H1 (cell line): ENCODE data around the gene MSMP.

Experiments used
- POLR2A ChIP-seq, 2 experiments: IDR thresholded peaks; 1 replicate in 1 of 2; 2 replicates in 1 of 2; pipeline ENCODE4 v1.6.1; 2011; ENCODE audit warnings: low read depth in 2 of 2, low read length in 2 of 2, mild to moderate bottlenecking in 2 of 2; ENCODE audit errors: control extremely low read depth in 1 of 2
- TF ChIP-seq, protein P1 (sequence below), 3 experiments: IDR thresholded peaks; 1 replicate in 2 of 3; 2 replicates in 1 of 3; pipeline versions ENCODE4 v1.5.1 to v1.6.1; 2011; ENCODE audit warnings: low read length in 3 of 3, mild to moderate bottlenecking in 3 of 3, inconsistent platforms in 2 of 3, low read depth in 1 of 3, moderate library complexity in 1 of 3; ENCODE audit not compliant: insufficient read depth in 1 of 3; ENCODE audit errors: control extremely low read depth in 1 of 3

DNA sequence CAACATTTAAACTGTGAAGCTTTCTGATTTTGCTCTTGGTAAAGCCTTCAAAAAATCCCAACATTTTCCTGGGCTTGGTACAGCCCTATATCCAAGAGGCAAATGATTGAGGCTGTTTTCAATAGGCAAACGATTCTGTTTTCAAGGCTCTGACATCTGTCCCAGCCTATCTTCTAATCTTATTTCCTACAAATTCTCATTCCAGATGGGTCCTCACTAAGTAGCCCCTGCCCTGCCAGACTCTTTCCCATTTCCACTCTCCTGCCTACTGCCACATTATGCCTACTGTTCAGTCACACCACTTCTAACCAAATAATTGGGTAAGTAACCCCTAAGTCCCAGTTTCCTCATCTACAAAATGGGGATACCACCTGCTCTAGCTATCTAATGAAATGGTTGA, 8.5 kb downstream of the MSMP start:
- TF ChIP-seq, protein P1, sequence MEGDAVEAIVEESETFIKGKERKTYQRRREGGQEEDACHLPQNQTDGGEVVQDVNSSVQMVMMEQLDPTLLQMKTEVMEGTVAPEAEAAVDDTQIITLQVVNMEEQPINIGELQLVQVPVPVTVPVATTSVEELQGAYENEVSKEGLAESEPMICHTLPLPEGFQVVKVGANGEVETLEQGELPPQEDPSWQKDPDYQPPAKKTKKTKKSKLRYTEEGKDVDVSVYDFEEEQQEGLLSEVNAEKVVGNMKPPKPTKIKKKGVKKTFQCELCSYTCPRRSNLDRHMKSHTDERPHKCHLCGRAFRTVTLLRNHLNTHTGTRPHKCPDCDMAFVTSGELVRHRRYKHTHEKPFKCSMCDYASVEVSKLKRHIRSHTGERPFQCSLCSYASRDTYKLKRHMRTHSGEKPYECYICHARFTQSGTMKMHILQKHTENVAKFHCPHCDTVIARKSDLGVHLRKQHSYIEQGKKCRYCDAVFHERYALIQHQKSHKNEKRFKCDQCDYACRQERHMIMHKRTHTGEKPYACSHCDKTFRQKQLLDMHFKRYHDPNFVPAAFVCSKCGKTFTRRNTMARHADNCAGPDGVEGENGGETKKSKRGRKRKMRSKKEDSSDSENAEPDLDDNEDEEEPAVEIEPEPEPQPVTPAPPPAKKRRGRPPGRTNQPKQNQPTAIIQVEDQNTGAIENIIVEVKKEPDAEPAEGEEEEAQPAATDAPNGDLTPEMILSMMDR (IDR thresholded peaks at IDR 0.05; ENCODE audit: control extremely low read depth in 1 of 3, insufficient read depth in 1 of 3, low read depth in 1 of 3, low read length in 3 of 3): no peak
- no peak for TF ChIP-seq POLR2A (IDR thresholded peaks at IDR 0.05; ENCODE audit: control extremely low read depth in 1 of 2, low read depth in 2 of 2, low read length in 2 of 2)
